ENCODE results near the gene CRYBA2. TPM values are rescaled to one million over a fixed set of nuclear protein-coding genes. Genes with fewer than 3 reads are reported as not detected.

The CRYBA2 gene
- total and polyA plus RNA-seq, 12 donors: 0.39 to 26.6 (median 3.9) TPM; not detected in 4

DNA sequence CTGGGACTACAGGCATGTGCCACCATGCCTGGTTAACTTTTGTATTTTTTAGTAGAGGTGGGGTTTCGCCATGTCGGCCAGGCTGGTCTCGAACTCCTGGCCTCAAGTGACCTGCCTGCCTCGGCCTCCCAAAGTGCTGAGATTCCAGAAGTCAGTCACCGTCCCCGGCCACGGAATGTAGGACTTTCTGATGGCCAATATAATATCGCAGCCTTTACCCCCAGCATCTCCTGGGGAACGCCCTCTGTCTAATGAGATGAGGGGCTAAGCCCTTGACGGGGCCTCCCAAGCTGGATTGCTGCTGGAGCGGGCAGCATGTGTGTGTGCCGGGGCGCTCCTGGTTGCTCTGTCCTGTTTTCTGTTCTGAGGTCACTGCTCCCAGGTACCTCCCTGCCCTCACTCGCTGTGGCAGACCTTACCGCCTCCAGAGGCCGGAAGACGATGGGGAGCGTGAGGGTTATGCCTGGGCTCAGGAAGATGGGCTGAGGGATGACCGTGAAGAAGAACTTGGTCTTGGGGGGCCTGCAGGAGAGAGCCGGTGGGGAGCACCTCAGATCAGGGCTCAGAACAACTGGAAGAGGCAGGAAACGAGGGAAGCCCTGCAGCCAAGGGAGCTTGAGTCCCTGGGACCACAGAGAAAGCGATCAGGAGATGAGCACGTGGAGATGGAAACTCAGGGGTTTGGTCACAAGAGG lies 39.0 kb upstream of the CRYBA2 start:
- 72 to 82% (median 79%) methylated on average over 20 to 23 of the region's 23 CpGs for WGBS, 4 donors
- Histone ChIP-seq H3K9me3 (replicated peaks in 1 of 3) (no peaks in the 10 kb centered on the region), H3K4me1 (replicated peaks in 1 of 2) (no peaks in the 10 kb centered on the region), H3K27ac (no peak overlapping the region), H3K36me3 (replicated peaks in 1 of 2) (no peaks in the 10 kb centered on the region), H3K4me3 (no peak overlapping the region), H3K27me3 (peaks cover 9% of the 10 kb centered on the region)
- DNase-seq: no peak
- TF ChIP-seq, protein P1, sequence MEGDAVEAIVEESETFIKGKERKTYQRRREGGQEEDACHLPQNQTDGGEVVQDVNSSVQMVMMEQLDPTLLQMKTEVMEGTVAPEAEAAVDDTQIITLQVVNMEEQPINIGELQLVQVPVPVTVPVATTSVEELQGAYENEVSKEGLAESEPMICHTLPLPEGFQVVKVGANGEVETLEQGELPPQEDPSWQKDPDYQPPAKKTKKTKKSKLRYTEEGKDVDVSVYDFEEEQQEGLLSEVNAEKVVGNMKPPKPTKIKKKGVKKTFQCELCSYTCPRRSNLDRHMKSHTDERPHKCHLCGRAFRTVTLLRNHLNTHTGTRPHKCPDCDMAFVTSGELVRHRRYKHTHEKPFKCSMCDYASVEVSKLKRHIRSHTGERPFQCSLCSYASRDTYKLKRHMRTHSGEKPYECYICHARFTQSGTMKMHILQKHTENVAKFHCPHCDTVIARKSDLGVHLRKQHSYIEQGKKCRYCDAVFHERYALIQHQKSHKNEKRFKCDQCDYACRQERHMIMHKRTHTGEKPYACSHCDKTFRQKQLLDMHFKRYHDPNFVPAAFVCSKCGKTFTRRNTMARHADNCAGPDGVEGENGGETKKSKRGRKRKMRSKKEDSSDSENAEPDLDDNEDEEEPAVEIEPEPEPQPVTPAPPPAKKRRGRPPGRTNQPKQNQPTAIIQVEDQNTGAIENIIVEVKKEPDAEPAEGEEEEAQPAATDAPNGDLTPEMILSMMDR (IDR thresholded peaks at IDR 0.05): no peak
- TF ChIP-seq POLR2A (IDR thresholded peaks at IDR 0.05): no peak
- intact Hi-C loops (cut with DNase I): no loop called here

GRCh38 chr2:219031005-219031738 lies 38.0 kb upstream of the CRYBA2 start:
- TF ChIP-seq, protein P1 (IDR thresholded peaks at IDR 0.05): no peak
- TF ChIP-seq POLR2A (IDR thresholded peaks at IDR 0.05): no peak
- DNase-seq: no peak

DNA sequence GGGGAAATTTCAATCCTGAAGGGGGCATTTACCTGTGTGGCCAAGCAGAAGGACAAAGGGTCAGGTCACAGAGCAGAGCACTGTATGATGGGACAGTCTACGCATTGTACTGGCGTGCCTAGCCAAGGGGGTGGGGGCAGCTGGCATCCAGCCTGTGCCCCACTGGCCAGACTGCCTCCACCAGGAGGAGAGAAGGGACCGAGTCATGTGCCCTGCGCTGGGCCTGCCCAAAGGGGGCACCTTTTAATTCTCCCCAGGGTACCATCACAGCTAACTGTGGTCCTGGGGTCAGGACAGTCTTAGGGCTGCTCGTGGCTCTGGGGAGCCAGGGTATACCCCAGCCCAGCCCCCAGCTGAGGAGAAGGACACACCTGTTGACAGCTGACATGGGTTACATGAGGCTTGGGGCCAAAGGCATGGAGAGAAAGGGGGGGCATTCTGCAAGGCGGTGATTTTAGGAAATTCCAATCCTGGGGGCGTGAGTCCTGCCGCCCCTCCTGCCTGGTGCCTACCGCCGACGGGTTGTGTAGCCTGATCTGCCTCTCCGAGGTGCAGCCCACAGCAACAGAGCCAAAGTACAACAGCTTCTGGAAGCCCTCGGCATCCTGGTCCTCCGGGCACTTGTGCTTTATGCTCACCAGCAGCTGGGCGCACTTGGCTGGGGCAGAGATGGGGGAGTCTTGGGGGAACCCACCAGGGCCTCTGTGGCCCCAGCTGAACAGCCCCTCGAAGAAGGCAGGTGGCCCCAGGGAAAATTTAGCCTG lies 37.1 kb upstream of the CRYBA2 start:
- WGBS, 4 donors: 64 to 78% (median 68%) methylated on average over 8 to 16 of the region's 16 CpGs
- no peak for DNase-seq

More at GRCh38 chr2:219031005-219031738, 38.0 kb upstream of the CRYBA2 start:
- 73 to 83% (median 78%) methylated on average over 5 to 21 of the region's 21 CpGs for WGBS, 4 donors
- intact Hi-C loops (cut with DNase I): no loop called here
- no peaks in the 10 kb centered on the region for H3K4me1 ChIP-seq (replicated peaks in 1 of 2)
- no peaks in the 10 kb centered on the region for H3K36me3 ChIP-seq (replicated peaks in 1 of 2)
- peaks cover 9% of the 10 kb centered on the region for H3K27me3 ChIP-seq
- no peak overlapping the region for H3K27ac ChIP-seq
- no peaks in the 10 kb centered on the region for H3K9me3 ChIP-seq (replicated peaks in 1 of 3)
- H3K4me3 ChIP-seq: no peak overlapping the region

More for the DNA sequence above, 37.1 kb upstream of the CRYBA2 start:
- H3K9me3 ChIP-seq (replicated peaks in 1 of 3): no peaks in the 10 kb centered on the region
- no peak overlapping the region for H3K27ac ChIP-seq
- intact Hi-C loops (cut with DNase I): no loop called here
- H3K4me3 ChIP-seq: no peak overlapping the region
- peaks cover 9% of the 10 kb centered on the region for H3K27me3 ChIP-seq
- H3K4me1 ChIP-seq (replicated peaks in 1 of 2): no peaks in the 10 kb centered on the region
- TF ChIP-seq, protein P1 (IDR thresholded peaks at IDR 0.05): no peak
- TF ChIP-seq POLR2A (IDR thresholded peaks at IDR 0.05): no peak
- no peaks in the 10 kb centered on the region for H3K36me3 ChIP-seq (replicated peaks in 1 of 2)

Measured in adrenal gland (tissue), 12 donors.